HEK293 (cell line): Measurements from ENCODE around the gene CCDC138.

Experiments used
- CTCF ChIA-PET: fragments of 350-600 bp; formaldehyde crosslinking; extraction: SDS; loops from one replicate; lab custom pipeline; 2021; ENCODE audit warnings: antibody characterized with exemption; lab: Yijun Ruan, JAX
- POLR2A ChIA-PET: fragments of 300-600 bp; formaldehyde crosslinking; extraction: SDS; loops from one replicate; lab custom pipeline; 2020; ENCODE audit warnings: antibody characterized with exemption, inconsistent platforms; lab: Yijun Ruan, JAX
- H3K27ac ChIP-seq: fragments of 200-500 bp; sonication (Bioruptor generic); 2 replicates; pipeline ENCODE4 v1.5.1; 2014; ENCODE audit warnings: low read depth, low read length, control low read depth, inconsistent platforms; ENCODE audit errors: extremely low read depth
- H3K36me3 ChIP-seq, 2 experiments: fragments of 200-500 bp in 1 of 2; sonication (Bioruptor generic) in 1 of 2; 1 replicate in 1 of 2; 2 replicates in 1 of 2; pipeline ENCODE4 v1.5.1; 2014 to 2017; ENCODE audit warnings: inconsistent platforms in 2 of 2, low read length in 2 of 2; ENCODE audit not compliant: control insufficient read depth in 2 of 2, insufficient read depth in 1 of 2
- H3K4me1 ChIP-seq: fragments of 200-500 bp; sonication (Bioruptor generic); 2 replicates; pipeline ENCODE4 v1.5.1; 2014; ENCODE audit warnings: mild to moderate bottlenecking, low read length, inconsistent platforms; ENCODE audit not compliant: control insufficient read depth, insufficient read depth
- H3K4me3 ChIP-seq: 2 replicates; pipeline ENCODE4 v1.5.1; 2011; ENCODE audit warnings: low read depth, mild to moderate bottlenecking, control low read depth, low read length, moderate library complexity
- H3K9me3 ChIP-seq: fragments of 200-500 bp; sonication (Bioruptor generic); 2 replicates; pipeline ENCODE4 v1.5.1; 2014; ENCODE audit warnings: low read depth, low read length, inconsistent platforms; ENCODE audit not compliant: control insufficient read depth, insufficient read depth
- HOXA7 ChIP-seq: sonication (generic); formaldehyde crosslinking; IDR thresholded peaks from 2 replicates; pipeline ENCODE4 v1.8.1; 2022; ENCODE audit warnings: missing genetic modification reagents, borderline replicate concordance
- KLF16 ChIP-seq: fragments of 450-650 bp; formaldehyde crosslinking; IDR thresholded peaks from 2 replicates; pipeline ENCODE4 v1.5.1; 2017; ENCODE audit warnings: missing biosample characterization, missing genetic modification characterization
- MZF1 ChIP-seq: fragments of 450-650 bp; formaldehyde crosslinking; IDR thresholded peaks from 2 replicates; pipeline ENCODE4 v1.5.1; 2017; ENCODE audit warnings: missing biosample characterization, missing genetic modification characterization, borderline replicate concordance
- OVOL3 ChIP-seq: fragments of 450-650 bp; formaldehyde crosslinking; IDR thresholded peaks from 2 replicates; pipeline ENCODE4 v1.5.1; 2016; ENCODE audit warnings: missing biosample characterization, missing genetic modification characterization
- YY2 ChIP-seq: fragments of 450-650 bp; formaldehyde crosslinking; IDR thresholded peaks from 2 replicates; pipeline ENCODE4 v1.5.1; 2016; ENCODE audit warnings: missing biosample characterization, missing genetic modification characterization
- ZBTB44 ChIP-seq: fragments of 450-650 bp; IDR thresholded peaks from 2 replicates; pipeline ENCODE4 v1.5.1; 2018; ENCODE audit warnings: missing biosample characterization, mild to moderate bottlenecking, missing genetic modification characterization
- ZNF140 ChIP-seq: fragments of 450-650 bp; formaldehyde crosslinking; IDR thresholded peaks from 2 replicates; pipeline ENCODE4 v1.5.1; 2016; ENCODE audit warnings: missing biosample characterization, missing genetic modification characterization
- ZNF174 ChIP-seq: fragments of 450-650 bp; formaldehyde crosslinking; IDR thresholded peaks from 2 replicates; pipeline ENCODE4 v1.5.0; 2017; ENCODE audit warnings: missing biosample characterization, mild to moderate bottlenecking, missing genetic modification characterization
- ZNF184 ChIP-seq: fragments of 450-650 bp; IDR thresholded peaks from 2 replicates; pipeline ENCODE4 v1.5.1; 2018; ENCODE audit warnings: missing biosample characterization, mild to moderate bottlenecking, missing genetic modification characterization
- ZNF202 ChIP-seq: fragments of 450-650 bp; formaldehyde crosslinking; IDR thresholded peaks from 2 replicates; pipeline ENCODE4 v1.5.1; 2016; ENCODE audit warnings: missing biosample characterization, missing genetic modification characterization, borderline replicate concordance
- ZNF513 ChIP-seq: fragments of 450-650 bp; IDR thresholded peaks from 2 replicates; pipeline ENCODE4 v1.5.1; 2018; ENCODE audit warnings: missing biosample characterization, missing genetic modification characterization
- ZNF514 ChIP-seq: fragments of 450-650 bp; formaldehyde crosslinking; IDR thresholded peaks from 2 replicates; pipeline ENCODE4 v1.5.1; 2016; ENCODE audit warnings: missing biosample characterization, missing genetic modification characterization
- ZNF747 ChIP-seq: fragments of 450-650 bp; formaldehyde crosslinking; IDR thresholded peaks from 2 replicates; pipeline ENCODE4 v1.5.1; 2016; ENCODE audit warnings: missing biosample characterization, missing genetic modification characterization
- ZNF776 ChIP-seq: fragments of 450-650 bp; formaldehyde crosslinking; IDR thresholded peaks from 2 replicates; pipeline ENCODE4 v1.5.0; 2017; ENCODE audit warnings: missing biosample characterization, missing genetic modification characterization, borderline replicate concordance
- ZNF792 ChIP-seq: fragments of 450-650 bp; formaldehyde crosslinking; IDR thresholded peaks from 2 replicates; pipeline ENCODE4 v1.5.1; 2016; ENCODE audit warnings: missing biosample characterization, missing genetic modification characterization
- ZNF837 ChIP-seq: fragments of 450-650 bp; formaldehyde crosslinking; IDR thresholded peaks from 2 replicates; pipeline ENCODE4 v1.5.1; 2016; ENCODE audit warnings: missing biosample characterization, missing genetic modification characterization
- TF ChIP-seq, protein P1 (sequence below): fragments of 450-650 bp; formaldehyde crosslinking; IDR thresholded peaks from 2 replicates; pipeline ENCODE4 v1.5.1; 2016; ENCODE audit warnings: missing biosample characterization, missing genetic modification characterization
- TF ChIP-seq, protein P2 (sequence below): fragments of 450-650 bp; formaldehyde crosslinking; IDR thresholded peaks from 2 replicates; pipeline ENCODE4 v1.5.1; 2016; ENCODE audit warnings: missing biosample characterization, missing genetic modification characterization, low read depth
- TF ChIP-seq, protein P3 (sequence below): fragments of 450-650 bp; formaldehyde crosslinking; IDR thresholded peaks from 2 replicates; pipeline ENCODE4 v1.5.1; 2016; ENCODE audit warnings: missing biosample characterization, missing genetic modification characterization, borderline replicate concordance

The CCDC138 gene

GRCh38 chr2:108866041-108866440 lies 79.5 kb downstream of the CCDC138 start (continued):
- TF ChIP-seq, protein P1, sequence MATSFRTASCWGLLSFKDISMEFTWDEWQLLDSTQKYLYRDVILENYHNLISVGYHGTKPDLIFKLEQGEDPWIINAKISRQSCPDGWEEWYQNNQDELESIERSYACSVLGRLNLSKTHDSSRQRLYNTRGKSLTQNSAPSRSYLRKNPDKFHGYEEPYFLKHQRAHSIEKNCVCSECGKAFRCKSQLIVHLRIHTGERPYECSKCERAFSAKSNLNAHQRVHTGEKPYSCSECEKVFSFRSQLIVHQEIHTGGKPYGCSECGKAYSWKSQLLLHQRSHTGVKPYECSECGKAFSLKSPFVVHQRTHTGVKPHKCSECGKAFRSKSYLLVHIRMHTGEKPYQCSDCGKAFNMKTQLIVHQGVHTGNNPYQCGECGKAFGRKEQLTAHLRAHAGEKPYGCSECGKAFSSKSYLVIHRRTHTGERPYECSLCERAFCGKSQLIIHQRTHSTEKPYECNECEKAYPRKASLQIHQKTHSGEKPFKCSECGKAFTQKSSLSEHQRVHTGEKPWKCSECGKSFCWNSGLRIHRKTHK (tag by site-specific recombination) = no peak
- TF ChIP-seq HOXA7 (CRISPR knock-in tag) (no peak), MZF1 (tag by site-specific recombination) (no peak), ZNF184 (tag by site-specific recombination) (no peak), ZNF837 (tag by site-specific recombination) (no peak), ZNF202 (no peak), OVOL3 (tag by site-specific recombination) (no peak)
- TF ChIP-seq, protein P2, sequence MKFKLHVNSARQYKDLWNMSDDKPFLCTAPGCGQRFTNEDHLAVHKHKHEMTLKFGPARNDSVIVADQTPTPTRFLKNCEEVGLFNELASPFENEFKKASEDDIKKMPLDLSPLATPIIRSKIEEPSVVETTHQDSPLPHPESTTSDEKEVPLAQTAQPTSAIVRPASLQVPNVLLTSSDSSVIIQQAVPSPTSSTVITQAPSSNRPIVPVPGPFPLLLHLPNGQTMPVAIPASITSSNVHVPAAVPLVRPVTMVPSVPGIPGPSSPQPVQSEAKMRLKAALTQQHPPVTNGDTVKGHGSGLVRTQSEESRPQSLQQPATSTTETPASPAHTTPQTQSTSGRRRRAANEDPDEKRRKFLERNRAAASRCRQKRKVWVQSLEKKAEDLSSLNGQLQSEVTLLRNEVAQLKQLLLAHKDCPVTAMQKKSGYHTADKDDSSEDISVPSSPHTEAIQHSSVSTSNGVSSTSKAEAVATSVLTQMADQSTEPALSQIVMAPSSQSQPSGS (tag by site-specific recombination) = no peak
- TF ChIP-seq, protein P3, sequence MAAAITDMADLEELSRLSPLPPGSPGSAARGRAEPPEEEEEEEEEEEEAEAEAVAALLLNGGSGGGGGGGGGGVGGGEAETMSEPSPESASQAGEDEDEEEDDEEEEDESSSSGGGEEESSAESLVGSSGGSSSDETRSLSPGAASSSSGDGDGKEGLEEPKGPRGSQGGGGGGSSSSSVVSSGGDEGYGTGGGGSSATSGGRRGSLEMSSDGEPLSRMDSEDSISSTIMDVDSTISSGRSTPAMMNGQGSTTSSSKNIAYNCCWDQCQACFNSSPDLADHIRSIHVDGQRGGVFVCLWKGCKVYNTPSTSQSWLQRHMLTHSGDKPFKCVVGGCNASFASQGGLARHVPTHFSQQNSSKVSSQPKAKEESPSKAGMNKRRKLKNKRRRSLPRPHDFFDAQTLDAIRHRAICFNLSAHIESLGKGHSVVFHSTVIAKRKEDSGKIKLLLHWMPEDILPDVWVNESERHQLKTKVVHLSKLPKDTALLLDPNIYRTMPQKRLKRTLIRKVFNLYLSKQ (tag by site-specific recombination) = no peak

DNA sequence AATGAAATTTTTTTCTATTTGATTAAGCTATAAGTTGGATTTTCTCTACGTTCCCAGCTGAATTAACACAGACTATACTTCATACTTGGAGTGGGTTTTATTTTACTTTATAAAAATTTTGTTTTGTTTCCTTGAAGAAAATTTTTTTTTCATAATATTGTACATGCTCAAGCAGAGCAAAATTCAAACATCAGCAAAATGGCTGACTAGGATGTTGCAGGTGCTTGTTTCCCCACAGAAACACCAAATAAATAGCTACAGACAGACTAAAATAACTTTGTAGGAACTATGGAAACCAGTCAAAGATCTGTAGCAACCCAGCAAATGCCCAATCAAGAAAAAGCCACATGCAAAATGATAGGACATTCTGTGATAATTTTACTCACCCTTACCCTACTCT lies 82.3 kb downstream of the CCDC138 start:
- Histone ChIP-seq H3K4me3 (no peak overlapping the region), H3K9me3 (no peaks in the 10 kb centered on the region), H3K27ac (no peak overlapping the region), H3K36me3 (peaks cover 0 to 37% of the 10 kb centered on the region in 2 experiments; a peak in 1 of 3 replicates), H3K4me1 (no peaks in the 10 kb centered on the region)
- POLR2A ChIA-PET = no interaction called here
- CTCF ChIA-PET = no interaction called here
- TF ChIP-seq ZNF513 (tag by site-specific recombination) = no peak
- no peak for TF ChIP-seq ZNF792 (tag by site-specific recombination)
- TF ChIP-seq ZNF174 = no peak
- no peak for TF ChIP-seq ZNF747
- no peak for TF ChIP-seq ZNF776 (tag by site-specific recombination)
- TF ChIP-seq KLF16 = no peak
- TF ChIP-seq ZNF140 (tag by site-specific recombination) = no peak
- no peak for TF ChIP-seq ZBTB44

- POLR2A ChIA-PET = no interaction called here
- H3K36me3 ChIP-seq = peaks cover 1 to 42% of the 10 kb centered on the region in 2 experiments; a peak in 2 of 3 replicates
- no peak overlapping the region for H3K4me3 ChIP-seq
- H3K4me1 ChIP-seq = no peaks in the 10 kb centered on the region
- H3K27ac ChIP-seq = no peak overlapping the region
- CTCF ChIA-PET = no interaction called here
- H3K9me3 ChIP-seq = no peaks in the 10 kb centered on the region
- TF ChIP-seq ZNF514 (tag by site-specific recombination) = no peak
- TF ChIP-seq ZNF184 (tag by site-specific recombination) = no peak
- TF ChIP-seq YY2 (tag by site-specific recombination) = no peak
These were observed 83.0 kb downstream of the CCDC138 start for GRCh38 chr2:108869542-108869941.
